K562 (cell line): ENCODE data around the gene DNAH17. TPM values are rescaled to one million over a fixed set of nuclear protein-coding genes. Genes with fewer than 3 reads are reported as not detected.

ENCODE experiments used
- ADNP ChIP-seq: fragments of 200-800 bp; sonication (Bioruptor generic); IDR thresholded peaks from 2 replicates; pipeline ENCODE4 v1.6.1; 2016; ENCODE audit warnings: missing genetic modification characterization, missing compliant biosample characterization
- CAMTA2 ChIP-seq: fragments of 250-450 bp; sonication (Bioruptor Pico); conservative IDR thresholded peaks from 2 replicates; pipeline ENCODE4 v1.5.1; 2022
- CREB1 ChIP-seq, 2 experiments: sonication (generic) in 1 of 2; formaldehyde crosslinking in 1 of 2; IDR thresholded peaks; 2 replicates each; pipeline versions ENCODE4 v1.6.1 to v1.8.0; 2012 to 2022; ENCODE audit warnings: inconsistent platforms in 1 of 2, mild to moderate bottlenecking in 1 of 2, missing genetic modification reagents in 1 of 2, moderate library complexity in 1 of 2
- DACH1 ChIP-seq: fragments of 450-650 bp; IDR thresholded peaks from 2 replicates; pipeline ENCODE4 v1.6.1; 2018; ENCODE audit not compliant: partially characterized antibody
- DPF2 ChIP-seq: fragments of 450-650 bp; IDR thresholded peaks from 2 replicates; pipeline ENCODE4 v1.6.1; 2016
- FOXJ2 ChIP-seq: fragments of 200-800 bp; sonication (Bioruptor generic); IDR thresholded peaks from 2 replicates; pipeline ENCODE4 v1.6.1; 2016; ENCODE audit warnings: missing genetic modification characterization, missing compliant biosample characterization
- HDAC1 ChIP-seq, 2 experiments: fragments of 450-650 bp; IDR thresholded peaks; 2 replicates each; pipeline ENCODE4 v1.6.1; 2016 to 2017; ENCODE audit warnings: inconsistent platforms in 1 of 2, mild to moderate bottlenecking in 1 of 2, moderate library complexity in 1 of 2
- JUND ChIP-seq, 2 experiments: IDR thresholded peaks; 2 replicates in 1 of 2; 3 replicates in 1 of 2; pipeline ENCODE4 v1.6.1; 2011; ENCODE audit warnings: borderline replicate concordance in 2 of 2, low read depth in 2 of 2, low read length in 2 of 2, improper control_type of control experiment in 1 of 2, missing biosample characterization in 1 of 2, missing genetic modification characterization in 1 of 2, missing genetic modification reagents in 1 of 2
- MTA2 ChIP-seq: fragments of 450-650 bp; IDR thresholded peaks from 2 replicates; pipeline ENCODE4 v1.6.1; 2016; ENCODE audit warnings: low read depth
- NEUROD1 ChIP-seq: fragments of 150-350 bp; IDR thresholded peaks from 2 replicates; pipeline ENCODE4 v1.6.1; 2014; ENCODE audit warnings: borderline replicate concordance, low read length, low read depth; ENCODE audit not compliant: partially characterized antibody
- NUFIP1 ChIP-seq: fragments of 450-650 bp; IDR thresholded peaks from 2 replicates; pipeline ENCODE4 v1.6.1; 2018; ENCODE audit not compliant: partially characterized antibody
- SMAD3 ChIP-seq: fragments of 450-650 bp; formaldehyde crosslinking; conservative IDR thresholded peaks from 2 replicates; pipeline ENCODE4 v1.4.0; 2020; ENCODE audit warnings: mild to moderate bottlenecking
- SMAD4 ChIP-seq: fragments of 250-450 bp; sonication (Bioruptor Pico); conservative IDR thresholded peaks from 2 replicates; pipeline ENCODE4 v1.8.0; 2021; ENCODE audit warnings: inconsistent platforms, mild to moderate bottlenecking, moderate library complexity
- SRSF1 ChIP-seq: fragments of 200-400 bp; formaldehyde crosslinking; IDR thresholded peaks from 2 replicates; pipeline ENCODE4 v1.6.1; 2017; ENCODE audit warnings: mild to moderate bottlenecking, low read depth, low read length, moderate library complexity
- ZBTB1 ChIP-seq: sonication (generic); formaldehyde crosslinking; IDR thresholded peaks from 2 replicates; pipeline ENCODE4 v1.8.1; 2023; ENCODE audit warnings: missing genetic modification reagents, low read depth, mild to moderate bottlenecking, borderline replicate concordance
- ZNF165 ChIP-seq: fragments of 250-450 bp; sonication (Bioruptor Pico); IDR thresholded peaks from 2 replicates; pipeline ENCODE4 v1.4.0; 2020; ENCODE audit warnings: borderline replicate concordance
- polyA plus RNA-seq, 8 experiments: library from polyadenylated mRNA; depleted of rRNA in 4 of 8; stranded (reverse) in 5 of 8; unstranded in 3 of 8; fragments of >200 nt; fragmentation: Nextera tagmentation in 2 of 8; fragmentation: Illumina TruSeq in 1 of 8; extraction: Ambion mirVana in 2 of 8; extraction: Trizol in 1 of 8; gene quantifications; 2 replicates each; pipeline versions ENCODE4 v1.2.1 to v1.2.3, GENCODE V29; 2011 to 2014; ENCODE audit warnings: inconsistent platforms in 1 of 8, missing spikeins in 1 of 8
- total RNA-seq, 7 experiments: library from RNA; depleted of rRNA in 6 of 7; stranded (reverse); fragments of >200 nt in 6 of 7; fragmentation: Illumina TruSeq in 2 of 7; extraction: Trizol in 2 of 7; gene quantifications; 2 replicates each; pipeline versions ENCODE4 v1.2.1 to v1.2.3, GENCODE V29; 2011 to 2021; ENCODE audit warnings: low replicate concordance in 1 of 7
- TF ChIP-seq, protein P1 (sequence below), 3 experiments: fragments of 200-800 bp in 1 of 3; sonication (Bioruptor generic) in 1 of 3; sonication (generic) in 1 of 3; formaldehyde crosslinking in 1 of 3; IDR thresholded peaks; 2 replicates each; pipeline versions ENCODE4 v1.6.1 to v1.8.0; 2016 to 2022; ENCODE audit warnings: mild to moderate bottlenecking in 2 of 3, missing compliant biosample characterization in 2 of 3, missing genetic modification characterization in 2 of 3, missing genetic modification reagents in 1 of 3

Gene DNAH17
- total and polyA plus RNA-seq, 9 of the 15 experiments (the other 6 are each of a cell fraction or from before 2014, with no cell fraction given) = under 0.01 to 0.06 (median 0.03) TPM; not detected in 5

- TF ChIP-seq FOXJ2 (no peak), SMAD3 (CRISPR knock-in tag) (no peak), DPF2 (0 out of 2 replicates have a peak, but pooled peaks have one; percentile 25), ZBTB1 (CRISPR knock-in tag) (no peak), CREB1 (IDR thresholded peaks at IDR 0.05) (no peak), CREB1 (CRISPR knock-in tag; IDR thresholded peaks at IDR 0.05) (no peak), ADNP (no peak), DACH1 (peak; percentile 78), CAMTA2 (CRISPR knock-in tag) (no peak), HDAC1 (IDR thresholded peaks at IDR 0.05) (peak in 1 of 2 experiments; percentile 54; a peak in 2 of 4 replicates), ZNF165 (no peak), NUFIP1 (no peak), JUND (IDR thresholded peaks at IDR 0.05; ENCODE audit: borderline replicate concordance, low read depth, low read length) (peak; percentile 3; the same call in 1 of the 2 replicates), JUND (tag; IDR thresholded peaks at IDR 0.05; ENCODE audit: borderline replicate concordance, low read depth, low read length) (peak; percentile 40; the same call in 1 of the 3 replicates), SMAD4 (peak; percentile 65; the same call in 1 of the 2 replicates), NEUROD1 (no peak), MTA2 (no peak), SRSF1 (no peak)
- TF ChIP-seq, protein P1, sequence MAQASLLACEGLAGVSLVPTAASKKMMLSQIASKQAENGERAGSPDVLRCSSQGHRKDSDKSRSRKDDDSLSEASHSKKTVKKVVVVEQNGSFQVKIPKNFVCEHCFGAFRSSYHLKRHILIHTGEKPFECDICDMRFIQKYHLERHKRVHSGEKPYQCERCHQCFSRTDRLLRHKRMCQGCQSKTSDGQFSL (CRISPR knock-in tag; IDR thresholded peaks at IDR 0.05) = no peak
- TF ChIP-seq, protein P1 (tag; IDR thresholded peaks at IDR 0.05) = no peak
- TF ChIP-seq, all 486 proteins: peak for 33
Observed at GRCh38 chr17:78381601-78382232, 195.5 kb downstream of the DNAH17 start (continued).
